ENCODE results near the gene PLAAT4. TPM values are rescaled to one million over a fixed set of nuclear protein-coding genes. Genes with fewer than 3 reads are reported as not detected.

PLAAT4 gene
- total and polyA plus RNA-seq, 2 donors (not counting 3 experiments of a cell fraction or from before 2014, with no cell fraction given) = 0.95 to 1.7 TPM

DNA sequence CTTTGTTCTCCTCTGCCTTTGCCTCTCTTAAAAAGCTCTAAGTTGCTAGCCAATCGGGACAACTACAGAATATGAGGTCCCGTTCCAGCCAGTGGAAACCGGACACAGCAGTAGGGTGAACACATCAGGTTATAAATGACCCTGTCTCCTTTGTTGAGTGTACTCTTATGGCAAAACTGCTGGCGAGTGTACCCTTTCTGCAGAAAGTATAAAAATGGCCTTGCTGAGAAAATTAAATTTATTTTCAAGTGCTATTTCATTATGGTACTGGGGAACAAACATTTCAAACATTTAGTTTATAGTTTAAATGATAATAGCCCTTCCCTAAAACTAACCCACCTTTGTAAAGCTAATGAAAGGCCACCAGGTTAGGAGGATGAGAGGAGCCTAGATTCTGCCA, 36.7 kb upstream of the PLAAT4 start:
- dilution Hi-C loops (cut with MboI; ENCODE audit: extremely low pct_ligation_motif_present, low sequenced_read_pairs) = no loop called here
- H3K9me1 ChIP-seq (replicated peaks; ENCODE audit: control insufficient read depth, extremely low read depth, insufficient read depth, low read length) = no peaks in the 10 kb centered on the region
- H2AFZ ChIP-seq (ENCODE audit: low read depth, low read length) = no peak overlapping the region
- no peak overlapping the region for H3K4me2 ChIP-seq (ENCODE audit: insufficient read depth, low read length)
- no peak overlapping the region for H3K4me3 ChIP-seq (replicated peaks in 1 of 3; ENCODE audit: insufficient read depth in 1 of 3, low read depth in 1 of 3, low read length in 3 of 3)
- ChIA-PET POLR2A (no interaction called here), CTCF (no interaction called here)
- no peaks in the 10 kb centered on the region for H3K4me1 ChIP-seq (ENCODE audit: control insufficient read depth, extremely low read depth, insufficient read depth, low read length)
- H4K20me1 ChIP-seq (replicated peaks; ENCODE audit: control insufficient read depth, extremely low read depth, insufficient read depth, low read length) = no peaks in the 10 kb centered on the region
- intact Hi-C loops (cut with micrococcal nuclease) = no loop called here
- H3K27ac ChIP-seq (ENCODE audit: insufficient read depth, low read depth, low read length) = no peak overlapping the region
- no peak overlapping the region for H3K9ac ChIP-seq (replicated peaks; ENCODE audit: extremely low read depth, insufficient read depth, low read length)
- no peaks in the 10 kb centered on the region for H3K9me3 ChIP-seq (replicated peaks; ENCODE audit: control insufficient read depth, insufficient read depth, low read length)
- DNase-seq (ENCODE audit: low read depth, low spot score) (no peak), FAIRE-seq (no peak)
- peaks cover under 1 to 11% of the 10 kb centered on the region in 2 experiments for H3K27me3 ChIP-seq (ENCODE audit: control insufficient read depth in 2 of 2, insufficient read depth in 2 of 2, low read length in 2 of 2)
- H3K36me3 ChIP-seq (ENCODE audit: control insufficient read depth in 2 of 2, extremely low read depth in 1 of 2, insufficient read depth in 2 of 2, low read length in 2 of 2) = no peaks in the 10 kb centered on the region
- TF ChIP-seq, protein P1, sequence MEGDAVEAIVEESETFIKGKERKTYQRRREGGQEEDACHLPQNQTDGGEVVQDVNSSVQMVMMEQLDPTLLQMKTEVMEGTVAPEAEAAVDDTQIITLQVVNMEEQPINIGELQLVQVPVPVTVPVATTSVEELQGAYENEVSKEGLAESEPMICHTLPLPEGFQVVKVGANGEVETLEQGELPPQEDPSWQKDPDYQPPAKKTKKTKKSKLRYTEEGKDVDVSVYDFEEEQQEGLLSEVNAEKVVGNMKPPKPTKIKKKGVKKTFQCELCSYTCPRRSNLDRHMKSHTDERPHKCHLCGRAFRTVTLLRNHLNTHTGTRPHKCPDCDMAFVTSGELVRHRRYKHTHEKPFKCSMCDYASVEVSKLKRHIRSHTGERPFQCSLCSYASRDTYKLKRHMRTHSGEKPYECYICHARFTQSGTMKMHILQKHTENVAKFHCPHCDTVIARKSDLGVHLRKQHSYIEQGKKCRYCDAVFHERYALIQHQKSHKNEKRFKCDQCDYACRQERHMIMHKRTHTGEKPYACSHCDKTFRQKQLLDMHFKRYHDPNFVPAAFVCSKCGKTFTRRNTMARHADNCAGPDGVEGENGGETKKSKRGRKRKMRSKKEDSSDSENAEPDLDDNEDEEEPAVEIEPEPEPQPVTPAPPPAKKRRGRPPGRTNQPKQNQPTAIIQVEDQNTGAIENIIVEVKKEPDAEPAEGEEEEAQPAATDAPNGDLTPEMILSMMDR (IDR thresholded peaks at IDR 0.05; ENCODE audit: extremely low read depth in 1 of 2, insufficient read depth in 1 of 2, low read depth in 1 of 2, low read length in 2 of 2) = no peak
- TF ChIP-seq EZH2 (IDR thresholded peaks at IDR 0.05; ENCODE audit: borderline replicate concordance, low read depth, low read length, severe bottlenecking) (no peak), POLR2AphosphoS5 (IDR thresholded peaks at IDR 0.05; ENCODE audit: insufficient read depth, low read depth, low read length) (no peak), FOS (IDR thresholded peaks at IDR 0.05; ENCODE audit: borderline replicate concordance, insufficient read depth, low read length) (no peak), POLR2A (IDR thresholded peaks at IDR 0.05; ENCODE audit: low read depth, low read length) (no peak), JUN (IDR thresholded peaks at IDR 0.05; ENCODE audit: borderline replicate concordance, insufficient read depth, insufficient read length, low read depth) (no peak), MYC (IDR thresholded peaks at IDR 0.05; ENCODE audit: low read depth, low read length) (no peak), GATA2 (IDR thresholded peaks at IDR 0.05; ENCODE audit: insufficient read depth, insufficient read length, low read depth, low read length) (no peak)
- TF ChIP-seq, protein P2, sequence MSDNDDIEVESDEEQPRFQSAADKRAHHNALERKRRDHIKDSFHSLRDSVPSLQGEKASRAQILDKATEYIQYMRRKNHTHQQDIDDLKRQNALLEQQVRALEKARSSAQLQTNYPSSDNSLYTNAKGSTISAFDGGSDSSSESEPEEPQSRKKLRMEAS (IDR thresholded peaks at IDR 0.05; ENCODE audit: insufficient read depth, insufficient read length) = no peak
- BruUV-seq (replicated peaks) = no TSS peak
- H3K79me2 ChIP-seq (ENCODE audit: control insufficient read depth, insufficient read depth, low read length) = no peaks in the 10 kb centered on the region
